Measurements from ENCODE around the gene METTL5. TPM values are rescaled to one million over a fixed set of nuclear protein-coding genes. Genes with fewer than 3 reads are reported as not detected.

Gene METTL5
- polyA plus RNA-seq, 1 of the 3 experiments (the other 2 are of a cell fraction), result 40.7 TPM

- TF ChIP-seq CTCF (IDR thresholded peaks at IDR 0.05), result no peak
- no peak for TF ChIP-seq IRF3 (IDR thresholded peaks at IDR 0.05; ENCODE audit: low read depth, low read length)
- no peak for TF ChIP-seq EZH2phosphoT487 (IDR thresholded peaks at IDR 0.05; ENCODE audit: borderline replicate concordance, low read depth)
- TF ChIP-seq RXRA (IDR thresholded peaks at IDR 0.05; ENCODE audit: borderline replicate concordance, low read depth), result no peak
These were observed 27.1 kb downstream of the METTL5 start (continued) for GRCh38 chr2:169797601-169798000.

GRCh38 chr2:169796441-169796840, 28.3 kb downstream of the METTL5 start:
- Histone ChIP-seq H4K20me1 (ENCODE audit: insufficient read depth) (no peaks in the 10 kb centered on the region), H3F3A (replicated peaks; ENCODE audit: insufficient read depth) (no peaks in the 10 kb centered on the region), H3K9ac (no peak overlapping the region), H3K79me2 (ENCODE audit: insufficient read depth) (peaks cover 26% of the 10 kb centered on the region), H3K9me3 (no peaks in the 10 kb centered on the region), H3K4me1 (ENCODE audit: control insufficient read depth in 1 of 2, insufficient read depth in 2 of 2, low read depth in 1 of 2, low read length in 1 of 2) (no peaks in the 10 kb centered on the region; a peak in 1 of 4 replicates), H2AFZ (ENCODE audit: low read depth) (no peak overlapping the region), H3K4me2 (no peak overlapping the region), H3K36me3 (replicated peaks in 1 of 2; ENCODE audit: control insufficient read depth in 1 of 2, insufficient read depth in 2 of 2, low read length in 1 of 2) (peaks cover 6% of the 10 kb centered on the region in 2 experiments), H3K9me2 (no peaks in the 10 kb centered on the region), H3K27me3 (ENCODE audit: insufficient read depth) (no peaks in the 10 kb centered on the region), H3K4me3 (ENCODE audit: low read depth in 2 of 2, low read length in 1 of 2) (no peak overlapping the region), H3K27ac (ENCODE audit: low read depth in 2 of 2, low read length in 1 of 2) (no peak overlapping the region)
- ChIA-PET CTCF (no interaction called here), POLR2A (no interaction called here)
- DNase-seq, result no peak
- TF ChIP-seq NFIC (IDR thresholded peaks at IDR 0.05; ENCODE audit: borderline replicate concordance) (no peak), GATA2 (CRISPR knock-in tag; IDR thresholded peaks at IDR 0.05) (no peak), MXI1 (IDR thresholded peaks at IDR 0.05; ENCODE audit: low read depth, low read length) (no peak), GABPA (IDR thresholded peaks at IDR 0.05; ENCODE audit: low read depth) (no peak), TEAD4 (IDR thresholded peaks at IDR 0.05; ENCODE audit: borderline replicate concordance, insufficient read depth) (no peak), RFX5 (IDR thresholded peaks at IDR 0.05; ENCODE audit: low read length) (no peak)
- WGBS (ENCODE audit: low lambda C conversion rate), result 82% methylated on average over 6 of the region's 6 CpGs

- H3K27ac ChIP-seq (ENCODE audit: low read depth in 2 of 2, low read length in 1 of 2), result no peak overlapping the region
- ChIA-PET POLR2A (no interaction called here), CTCF (interaction anchor here (1.0 kb wide), 1 partner anchor 39 kb away, joined by 3 read pairs; no protein-coding TSS in a partner anchor)
- no peaks in the 10 kb centered on the region for H4K20me1 ChIP-seq (ENCODE audit: insufficient read depth)
- H3F3A ChIP-seq (replicated peaks; ENCODE audit: insufficient read depth), result no peaks in the 10 kb centered on the region
- no peaks in the 10 kb centered on the region for H3K36me3 ChIP-seq (replicated peaks in 1 of 2; ENCODE audit: control insufficient read depth in 1 of 2, insufficient read depth in 2 of 2, low read length in 1 of 2)
- no peaks in the 10 kb centered on the region; a peak in 1 of 4 replicates for H3K4me1 ChIP-seq (ENCODE audit: control insufficient read depth in 1 of 2, insufficient read depth in 2 of 2, low read depth in 1 of 2, low read length in 1 of 2)
- H3K9me2 ChIP-seq, result no peaks in the 10 kb centered on the region
- H3K27me3 ChIP-seq (ENCODE audit: insufficient read depth), result no peaks in the 10 kb centered on the region
- H3K9me3 ChIP-seq, result no peaks in the 10 kb centered on the region
- DNase-seq, result no peak
- H3K9ac ChIP-seq, result no peak overlapping the region
- no peak overlapping the region for H3K4me2 ChIP-seq
- H3K79me2 ChIP-seq (ENCODE audit: insufficient read depth), result peaks cover 13% of the 10 kb centered on the region
- WGBS (ENCODE audit: low lambda C conversion rate), result 35% methylated on average over 2 of the region's 2 CpGs
- no peak overlapping the region for H2AFZ ChIP-seq (ENCODE audit: low read depth)
- no peak overlapping the region for H3K4me3 ChIP-seq (ENCODE audit: low read depth in 2 of 2, low read length in 1 of 2)
- TF ChIP-seq ELF1 (IDR thresholded peaks at IDR 0.05) (no peak), REST (IDR thresholded peaks at IDR 0.05; ENCODE audit: low read depth, low read length) (no peak), ZBTB33 (IDR thresholded peaks at IDR 0.05; ENCODE audit: borderline replicate concordance, low read depth) (no peak), RAD21 (IDR thresholded peaks at IDR 0.05; ENCODE audit: low read length) (no peak), USF1 (IDR thresholded peaks at IDR 0.05; ENCODE audit: borderline replicate concordance, low read depth) (no peak), GABPA (IDR thresholded peaks at IDR 0.05; ENCODE audit: low read depth) (no peak), TCF12 (IDR thresholded peaks at IDR 0.05) (no peak), SMC3 (IDR thresholded peaks at IDR 0.05; ENCODE audit: low read depth, low read length) (no peak), FOXJ3 (CRISPR knock-in tag; IDR thresholded peaks at IDR 0.05) (no peak)
These were observed 29.5 kb downstream of the METTL5 start for GRCh38 chr2:169795181-169795580.

Data from SK-N-SH (cell line).